Measurements from ENCODE around the gene ZNHIT1.

- TF ChIP-seq CTCF (IDR thresholded peaks at IDR 0.05) (no peak), POLR2A (IDR thresholded peaks at IDR 0.05) (no peak)
These were observed 47.1 kb upstream of the ZNHIT1 start for GRCh38 chr7:101170617-101171441.
